GM19452 (cell line): ENCODE data around the gene KMT2E.

ENCODE experiments used
- ATAC-seq: cut with Tn5 transposase; IDR thresholded peaks from one replicate; pipeline ENCODE4 v1.9.1; 2021; ENCODE audit not compliant: unreplicated experiment

The KMT2E gene

GRCh38 chr7:105127179-105127578, 113.2 kb downstream of the KMT2E start:
- no peak for ATAC-seq

- ATAC-seq, result no peak
These were observed 116.0 kb downstream of the KMT2E start for GRCh38 chr7:105130048-105130447.

- no peak for ATAC-seq
These were observed 116.6 kb downstream of the KMT2E start for GRCh38 chr7:105130580-105130979.

- no peak for ATAC-seq
These were observed 117.1 kb downstream of the KMT2E start for GRCh38 chr7:105131033-105131656.

- ATAC-seq, result no peak
These were observed 117.9 kb downstream of the KMT2E start for GRCh38 chr7:105131890-105132289.

DNA sequence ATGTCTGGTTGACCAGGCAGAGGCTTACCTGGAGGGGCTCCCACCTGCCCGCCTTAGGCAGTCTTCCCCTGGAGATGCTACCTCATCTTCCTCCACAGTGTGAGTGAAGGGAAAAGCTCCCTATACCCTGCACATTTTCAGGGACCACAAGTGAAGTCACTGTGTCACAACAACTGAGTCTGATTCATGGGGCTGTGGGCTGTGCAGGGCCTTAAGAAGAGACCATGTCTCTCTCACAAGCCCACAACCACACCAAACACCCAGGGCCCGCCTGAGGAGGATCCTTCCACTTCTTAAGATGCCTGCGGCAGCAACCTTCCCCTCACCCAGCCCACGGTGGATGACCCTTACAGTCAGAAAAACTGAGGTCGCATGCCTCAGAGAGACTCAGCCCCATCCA, 118.3 kb downstream of the KMT2E start:
- no peak for ATAC-seq

- no peak for ATAC-seq
These were observed 118.8 kb downstream of the KMT2E start for GRCh38 chr7:105132835-105133234.

DNA sequence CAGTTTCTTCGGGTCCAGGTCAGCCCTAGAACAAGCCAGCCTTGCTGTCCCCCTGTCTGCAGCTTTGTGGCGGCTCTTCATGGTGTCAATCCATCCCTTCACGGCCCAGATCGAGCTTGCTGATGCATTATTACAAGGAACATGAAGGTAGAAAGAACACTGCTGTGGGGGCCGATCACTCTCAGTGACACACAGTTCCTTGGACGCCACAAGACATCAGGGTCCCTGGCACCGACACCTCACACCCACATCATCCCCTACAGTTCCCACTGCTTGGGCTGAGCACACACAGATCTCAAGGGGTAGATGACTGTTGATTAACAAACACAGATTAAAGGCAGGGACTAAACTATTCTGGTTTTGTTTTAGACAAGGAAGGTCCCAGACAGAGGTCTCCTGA, 119.4 kb downstream of the KMT2E start:
- no peak for ATAC-seq

DNA sequence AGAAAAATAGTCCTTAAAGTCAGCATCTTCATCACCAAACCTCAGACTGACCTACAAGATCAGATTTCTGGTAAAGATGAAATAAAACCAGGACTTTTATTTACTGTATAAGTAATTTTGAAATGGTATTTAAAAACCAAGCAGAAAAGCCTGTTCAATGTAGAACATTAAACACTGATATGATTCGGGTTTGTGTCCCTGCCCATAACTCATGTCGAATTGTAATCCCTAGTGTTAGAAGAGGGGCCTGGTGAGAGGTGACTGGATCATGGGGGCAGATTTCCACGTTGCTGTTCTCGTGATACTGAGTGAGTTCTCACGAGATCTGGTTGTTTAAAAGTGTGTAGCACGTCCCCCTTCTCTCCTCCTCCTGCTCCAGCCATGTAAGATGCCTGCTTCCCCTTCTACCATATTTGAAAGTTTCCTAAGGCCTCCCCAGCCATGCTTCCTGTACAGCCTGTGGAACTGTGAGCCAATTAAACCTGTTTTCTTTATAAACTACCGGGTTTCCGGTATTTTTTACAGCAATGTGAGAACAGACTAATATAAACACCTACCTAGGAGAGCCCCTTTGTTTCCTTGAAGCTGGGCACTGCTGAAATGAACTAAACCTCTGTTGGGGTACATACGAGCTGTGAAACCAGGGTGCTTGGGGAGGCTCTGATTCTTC, 120.1 kb downstream of the KMT2E start:
- no peak for ATAC-seq

DNA sequence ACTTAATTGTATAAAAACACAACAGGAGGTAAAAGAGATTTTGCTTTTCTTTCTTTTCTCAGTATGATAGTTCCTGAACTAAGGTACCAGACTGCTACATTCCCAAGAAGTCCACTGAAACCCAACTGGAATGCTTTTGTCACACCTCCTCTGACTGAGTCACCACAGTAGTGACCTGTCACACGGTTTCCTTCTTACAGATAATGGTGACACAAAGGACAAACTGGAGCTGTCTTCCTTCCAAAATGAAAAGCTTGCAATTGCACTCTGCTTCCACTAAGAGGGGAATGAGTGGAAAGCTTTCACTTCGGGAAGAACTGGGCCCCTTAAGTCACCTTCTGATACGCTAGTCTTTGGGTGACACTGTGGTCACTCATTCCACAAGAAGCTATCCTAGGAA, 122.2 kb downstream of the KMT2E start:
- ATAC-seq, result no peak

DNA sequence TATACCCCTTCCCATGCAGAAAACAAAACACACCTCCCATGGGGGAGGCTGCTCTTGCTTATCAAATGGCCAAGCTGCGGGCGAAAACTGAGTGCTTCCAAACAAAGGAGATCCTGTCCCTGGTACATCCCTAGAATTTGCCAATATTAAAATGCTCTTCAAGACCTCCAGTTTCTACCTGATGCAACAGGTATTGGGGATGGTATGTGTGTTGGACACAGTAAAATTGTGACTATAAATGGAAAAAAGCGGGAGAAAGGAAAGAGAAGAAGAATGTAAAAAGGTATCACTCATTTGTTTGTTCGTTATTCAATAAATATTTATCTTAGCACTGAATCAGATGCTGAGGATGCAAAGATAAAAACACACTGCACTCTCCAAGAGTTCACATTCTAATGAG, 123.9 kb downstream of the KMT2E start:
- ATAC-seq, result no peak

GRCh38 chr7:105139381-105139780, 125.4 kb downstream of the KMT2E start:
- ATAC-seq, result no peak

DNA sequence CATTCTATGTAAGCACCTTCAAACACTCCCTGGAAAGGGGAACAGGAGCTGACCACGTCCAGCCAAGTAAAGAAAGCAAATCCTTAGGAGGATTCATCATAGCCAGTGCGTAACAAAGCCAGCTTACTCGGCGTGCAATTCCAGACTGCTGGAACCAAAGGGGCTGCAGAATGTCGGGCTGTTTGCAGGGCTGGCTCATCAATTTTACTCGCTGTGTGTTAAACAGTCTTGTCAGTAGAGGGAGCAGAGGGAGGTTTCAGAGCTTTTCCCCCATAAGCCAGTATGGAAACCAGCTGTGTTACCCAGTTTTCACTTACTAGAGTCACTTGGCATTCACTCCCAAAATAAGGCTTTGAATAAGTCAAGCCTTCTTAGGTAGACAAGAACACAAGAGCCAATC, 127.1 kb downstream of the KMT2E start:
- ATAC-seq, result no peak

DNA sequence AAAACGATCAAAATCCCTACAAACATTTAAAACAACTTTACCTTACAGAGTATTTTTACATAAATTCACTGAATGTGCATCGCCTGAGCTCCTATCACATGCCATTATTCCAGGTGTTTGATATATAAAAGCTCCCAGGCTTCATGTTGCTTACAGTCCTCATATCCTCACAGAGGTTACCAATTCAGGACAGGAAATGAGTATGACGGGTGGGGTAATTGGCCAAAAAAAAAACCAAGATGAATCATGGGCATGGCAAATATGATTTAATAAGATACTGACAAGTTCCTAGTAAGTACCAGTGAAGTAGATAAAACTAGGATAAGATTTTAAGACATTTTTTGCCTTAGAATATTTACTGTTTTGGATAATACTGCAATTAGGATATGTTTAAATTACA, 135.8 kb downstream of the KMT2E start:
- no peak for ATAC-seq

DNA sequence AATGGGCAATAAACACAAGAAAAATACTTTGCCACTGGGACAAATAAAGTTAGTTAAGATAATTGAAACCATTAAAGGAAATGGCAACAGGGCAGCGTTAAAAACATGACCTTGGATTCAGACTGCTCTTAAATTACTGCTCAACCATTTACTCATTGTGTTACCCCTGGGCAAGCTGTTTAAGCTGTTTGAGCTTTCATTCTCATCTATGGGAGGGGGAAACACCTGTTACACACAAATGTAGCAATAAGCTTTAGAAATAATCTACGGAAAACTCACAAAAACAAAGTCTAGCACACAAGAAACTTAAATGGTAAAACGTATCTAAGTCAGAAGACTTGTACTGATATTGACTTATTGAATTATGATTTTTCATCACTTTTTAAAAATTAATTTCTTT, 137.1 kb downstream of the KMT2E start:
- no peak for ATAC-seq

- ATAC-seq, result no peak
These were observed 139.5 kb downstream of the KMT2E start for GRCh38 chr7:105153531-105153930.

DNA sequence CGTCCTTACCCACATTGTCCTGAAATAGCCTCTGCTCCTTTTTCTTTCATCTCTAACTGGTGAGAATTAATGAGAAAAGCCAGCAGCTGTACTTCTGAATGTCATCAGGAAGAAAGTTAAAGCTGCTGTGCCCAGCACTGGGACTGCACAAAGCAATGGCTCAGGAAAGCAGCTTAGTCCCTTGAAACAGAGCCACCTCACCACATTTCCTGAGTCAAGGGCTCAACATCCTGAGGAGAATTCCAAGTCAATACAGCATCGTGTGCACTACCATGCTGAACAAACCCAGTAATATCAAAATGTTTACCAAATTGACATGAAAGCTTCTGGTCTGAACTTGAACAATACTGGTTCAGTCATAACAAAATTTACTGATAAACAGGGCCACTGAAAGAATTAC, 140.1 kb downstream of the KMT2E start:
- no peak for ATAC-seq

GRCh38 chr7:105156731-105157130, 142.7 kb downstream of the KMT2E start:
- ATAC-seq, result no peak

GRCh38 chr7:105157278-105157677, 143.3 kb downstream of the KMT2E start:
- ATAC-seq, result no peak

GRCh38 chr7:105161366-105161765, 147.4 kb downstream of the KMT2E start:
- no peak for ATAC-seq
